Gastroesophageal sphincter (tissue), 4 donors: ENCODE measurements around the gene CBR1. TPM values are rescaled to one million over a fixed set of nuclear protein-coding genes. Genes with fewer than 3 reads are reported as not detected.

Experiments used
- ATAC-seq: fragments of 150-250 bp; one replicate; pipeline ENCODE4 v1.9.1; 2016; ENCODE audit warnings: mild to moderate bottlenecking, moderate library complexity
- H3K27ac ChIP-seq, 4 donors: fragments of 200-600 bp; sonication (generic) in 3 of 4; 1 replicate in 3 of 4; 2 replicates in 1 of 4; pipeline ENCODE4 v1.5.1; 2016 to 2019
- H3K27me3 ChIP-seq: fragments of 200-600 bp; sonication (generic); one replicate; pipeline ENCODE4 v1.5.1; 2019
- H3K36me3 ChIP-seq, 2 donors: fragments of 200-600 bp; sonication (generic); one replicate each; pipeline ENCODE4 v1.5.1; 2019; ENCODE audit warnings: control low read depth in 1 of 2
- H3K4me1 ChIP-seq, 3 donors: fragments of 200-600 bp; sonication (generic); 1 replicate in 2 of 3; 2 replicates in 1 of 3; pipeline ENCODE4 v1.5.1; 2016 to 2019; ENCODE audit warnings: control low read depth in 2 of 3
- H3K4me3 ChIP-seq, 2 donors: fragments of 200-600 bp; sonication (generic); one replicate each; pipeline ENCODE4 v1.5.1; 2019; ENCODE audit warnings: mild to moderate bottlenecking in 1 of 2, moderate library complexity in 1 of 2
- H3K9me3 ChIP-seq, 3 donors: fragments of 200-600 bp; sonication (generic); one replicate each; pipeline ENCODE4 v1.5.1; 2017 to 2019; ENCODE audit warnings: control low read depth in 2 of 3
- CTCF ChIP-seq, 4 experiments: fragments of 200-600 bp in 2 of 4; fragments of 450-650 bp in 2 of 4; sonication (generic) in 1 of 4; IDR thresholded peaks; one replicate each; pipeline ENCODE4 v1.5.1; 2017 to 2019; ENCODE audit warnings: antibody characterized with exemption in 4 of 4, mild to moderate bottlenecking in 2 of 4, moderate library complexity in 2 of 4
- EP300 ChIP-seq: sonication (generic); formaldehyde crosslinking; IDR thresholded peaks from one replicate; pipeline ENCODE4 v1.6.1; 2017; ENCODE audit warnings: antibody characterized with exemption, mild to moderate bottlenecking
- POLR2A ChIP-seq, 2 donors: fragments of 450-650 bp; IDR thresholded peaks; one replicate each; pipeline ENCODE4 v1.6.1; 2017; ENCODE audit warnings: antibody characterized with exemption in 2 of 2, mild to moderate bottlenecking in 2 of 2, moderate library complexity in 1 of 2
- POLR2AphosphoS5 ChIP-seq: sonication (generic); formaldehyde crosslinking; IDR thresholded peaks from one replicate; pipeline ENCODE4 v1.6.1; 2017; ENCODE audit warnings: antibody characterized with exemption
- WGBS, 2 donors: methylation state at CpG; one replicate each; pipeline ENCODE4 v1.1.5; 2018; ENCODE audit warnings: low coverage in 1 of 2; 5-methylcytosine and 5-hydroxymethylcytosine counted together
- total RNA-seq, 4 donors: library from RNA; depleted of rRNA; stranded (reverse); fragments of >200 nt; gene quantifications; one replicate each; pipeline ENCODE4 v1.1.0, GENCODE V29; 2016

The CBR1 gene
- total RNA-seq, 4 donors from 2014 or later = 65.6 to 192 (median 138) TPM

DNA sequence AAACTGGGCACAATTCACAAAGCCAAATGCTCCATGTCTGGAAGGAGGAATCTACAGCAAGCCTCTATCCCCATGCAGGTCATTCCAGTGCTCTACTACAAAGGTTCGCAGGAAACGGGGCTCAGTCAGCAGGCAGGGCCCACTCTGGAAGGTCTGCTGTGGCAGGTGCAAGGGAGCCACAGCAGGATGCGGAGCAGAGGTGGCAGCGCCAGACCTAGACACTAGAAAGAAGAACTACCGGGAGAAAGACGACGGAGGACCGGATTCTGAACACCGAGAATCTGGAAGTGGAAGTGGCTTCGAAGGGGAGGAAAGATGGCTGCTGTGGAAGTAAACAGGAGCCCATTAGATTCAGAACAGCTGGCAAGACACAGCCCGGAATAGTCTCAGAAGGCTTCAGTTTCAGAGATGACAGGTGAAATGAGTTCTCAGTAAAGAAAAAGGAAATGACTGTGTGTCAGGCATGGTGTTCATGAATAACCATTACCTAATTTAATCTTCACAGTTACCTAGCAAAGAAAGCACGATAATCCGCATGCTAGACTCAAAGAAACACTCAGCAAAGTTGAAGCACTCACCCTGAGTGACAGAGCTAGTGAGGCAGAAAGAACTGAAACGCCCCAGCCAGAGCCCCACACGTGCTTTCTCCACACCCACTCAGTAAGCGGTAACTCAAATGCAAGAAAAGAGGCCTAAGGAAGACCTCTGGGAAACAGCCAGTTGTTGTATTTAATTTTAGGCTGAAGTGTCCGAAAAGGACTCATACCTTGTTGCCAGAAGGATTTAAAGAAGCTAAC, 30.9 kb upstream of the CBR1 start:
- ATAC-seq = no peak
- 87 to 88% methylated on average over 15 to 16 of the region's 17 CpGs for WGBS, 2 donors
- no peaks in the 10 kb centered on the region for H3K4me1 ChIP-seq
- TF ChIP-seq CTCF (IDR thresholded peaks at IDR 0.05) = no peak
- H3K27me3 ChIP-seq = no peaks in the 10 kb centered on the region
- H3K36me3 ChIP-seq = peaks cover 0 to 99% of the 10 kb centered on the region in 2 donors
- H3K9me3 ChIP-seq = no peaks in the 10 kb centered on the region
- no peak overlapping the region for H3K4me3 ChIP-seq
- H3K27ac ChIP-seq = no peak overlapping the region

DNA sequence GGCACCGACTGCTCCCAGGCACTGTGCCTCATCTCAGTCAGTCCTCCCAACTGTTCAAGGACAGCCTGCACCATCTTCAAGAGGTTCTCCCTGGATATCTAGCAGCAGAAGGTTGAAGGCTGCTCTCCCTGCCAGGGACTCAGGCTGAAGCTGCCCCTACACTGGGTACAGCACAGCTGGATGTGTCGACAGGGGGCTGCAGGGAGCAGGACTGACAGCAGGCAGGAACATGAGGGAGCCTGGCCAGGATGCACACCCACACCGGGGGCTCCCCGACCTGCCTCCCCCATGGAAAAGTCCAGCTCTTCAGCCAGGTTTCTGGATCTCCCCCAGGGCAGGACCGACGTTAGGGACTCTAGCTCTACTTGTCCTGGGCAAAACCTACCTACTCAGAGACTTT, 30.0 kb upstream of the CBR1 start:
- Histone ChIP-seq H3K27me3 (no peaks in the 10 kb centered on the region), H3K4me3 (no peak overlapping the region), H3K27ac (no peak overlapping the region), H3K4me1 (no peaks in the 10 kb centered on the region), H3K36me3 (peaks cover 0 to 99% of the 10 kb centered on the region in 2 donors), H3K9me3 (no peaks in the 10 kb centered on the region)
- TF ChIP-seq POLR2A (IDR thresholded peaks at IDR 0.05) (no peak), POLR2AphosphoS5 (no peak), CTCF (IDR thresholded peaks at IDR 0.05) (no peak), EP300 (no peak)
- WGBS, 2 donors = 100% methylated on average over 1 of the region's 6 CpGs
- no peak for ATAC-seq

DNA sequence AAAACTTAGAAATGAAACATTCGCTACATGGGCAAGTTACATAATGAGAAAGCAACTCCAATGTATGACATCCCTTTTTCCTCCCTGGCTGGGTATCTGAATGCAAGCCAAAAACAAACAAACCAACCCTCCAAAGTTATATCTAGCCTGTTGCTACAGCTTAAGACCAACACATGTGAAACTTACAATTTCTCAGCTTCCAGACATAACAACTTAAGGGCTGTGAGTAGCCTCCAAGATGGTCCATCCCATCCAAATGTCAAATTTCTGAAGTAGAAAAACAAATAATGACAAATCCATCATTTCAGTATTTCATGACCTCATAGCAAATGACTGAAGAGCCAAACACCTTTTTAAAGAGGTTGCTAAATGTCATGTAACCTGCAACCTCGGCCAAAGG, 29.4 kb upstream of the CBR1 start:
- no peak overlapping the region for H3K4me3 ChIP-seq
- no peak for ATAC-seq
- no peak overlapping the region for H3K27ac ChIP-seq
- TF ChIP-seq EP300 (no peak), CTCF (IDR thresholded peaks at IDR 0.05) (no peak), POLR2AphosphoS5 (no peak), POLR2A (IDR thresholded peaks at IDR 0.05) (no peak)
- H3K36me3 ChIP-seq = peaks cover 0 to 99% of the 10 kb centered on the region in 2 donors
- no peaks in the 10 kb centered on the region for H3K4me1 ChIP-seq
- 80 to 82% methylated on average over 2 of the region's 2 CpGs for WGBS, 2 donors
- H3K9me3 ChIP-seq = no peaks in the 10 kb centered on the region
- H3K27me3 ChIP-seq = no peaks in the 10 kb centered on the region

GRCh38 chr21:36041910-36042309, 27.9 kb upstream of the CBR1 start:
- peaks cover 0 to 99% of the 10 kb centered on the region in 2 donors for H3K36me3 ChIP-seq
- 80 to 100% methylated on average over 1 of the region's 1 CpG for WGBS, 2 donors
- no peak for ATAC-seq

More at GRCh38 chr21:36041910-36042309, 27.9 kb upstream of the CBR1 start:
- Histone ChIP-seq H3K4me3 (no peak overlapping the region), H3K27ac (no peak overlapping the region), H3K4me1 (no peaks in the 10 kb centered on the region), H3K27me3 (no peaks in the 10 kb centered on the region), H3K9me3 (no peaks in the 10 kb centered on the region)
- no peak for TF ChIP-seq POLR2AphosphoS5
- no peak for TF ChIP-seq POLR2A (IDR thresholded peaks at IDR 0.05)
- no peak for TF ChIP-seq EP300
- no peak for TF ChIP-seq CTCF (IDR thresholded peaks at IDR 0.05)
